HUDEP-2 (cell line): ENCODE measurements around the gene ZNF768.
"Not testable (repeated sequence)": the region's sequence is repeated elsewhere in the genome, so short reads cannot be mapped to it uniquely, and the experiment has no call there.

Source experiments
- DNase-seq, 76 experiments: peaks; one replicate each; lab custom pipeline; 2025; ENCODE audit not compliant: unreplicated experiment in 76 of 76; lab: John Stamatoyannopoulos, UW

Gene ZNF768

DNA sequence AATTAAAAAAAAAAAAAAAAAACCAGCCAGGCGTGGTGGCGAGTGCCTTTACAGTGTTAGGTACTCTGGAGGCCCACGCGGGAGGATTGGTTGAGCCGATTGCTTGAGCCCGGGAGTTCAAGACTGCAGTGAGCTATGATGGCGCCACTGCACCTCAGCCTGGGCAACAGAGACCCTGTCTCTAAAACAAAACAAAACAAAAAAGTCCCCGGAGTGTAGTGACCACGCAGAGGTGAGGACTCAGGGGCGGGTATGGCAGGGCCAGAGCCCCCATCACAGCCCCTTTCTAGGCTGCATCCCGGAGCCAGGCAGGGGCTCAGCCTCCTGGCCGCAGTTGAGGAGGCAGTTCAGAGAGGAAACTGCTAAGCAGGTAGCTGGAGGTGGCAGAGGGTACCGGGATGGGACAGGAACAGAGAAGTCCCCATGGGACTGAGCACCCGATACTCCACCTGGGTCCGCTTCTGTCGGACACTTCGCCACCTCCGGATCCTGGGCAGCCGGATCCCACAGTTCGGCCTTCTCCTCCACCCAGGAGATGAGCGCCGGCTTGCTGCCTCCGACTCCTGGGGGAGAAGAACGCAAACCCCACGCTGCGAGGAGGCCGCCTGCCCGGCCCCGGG is 7.5 kb upstream of the ZNF768 start:
- DNase-seq: peak in 20 of 76 experiments; percentile 9 to 72 (median 24)

- DNase-seq: no peak
These were observed 6.8 kb upstream of the ZNF768 start for GRCh38 chr16:30533146-30533522.

- no peak for DNase-seq
These were observed 6.1 kb upstream of the ZNF768 start for GRCh38 chr16:30532285-30533145.

DNA sequence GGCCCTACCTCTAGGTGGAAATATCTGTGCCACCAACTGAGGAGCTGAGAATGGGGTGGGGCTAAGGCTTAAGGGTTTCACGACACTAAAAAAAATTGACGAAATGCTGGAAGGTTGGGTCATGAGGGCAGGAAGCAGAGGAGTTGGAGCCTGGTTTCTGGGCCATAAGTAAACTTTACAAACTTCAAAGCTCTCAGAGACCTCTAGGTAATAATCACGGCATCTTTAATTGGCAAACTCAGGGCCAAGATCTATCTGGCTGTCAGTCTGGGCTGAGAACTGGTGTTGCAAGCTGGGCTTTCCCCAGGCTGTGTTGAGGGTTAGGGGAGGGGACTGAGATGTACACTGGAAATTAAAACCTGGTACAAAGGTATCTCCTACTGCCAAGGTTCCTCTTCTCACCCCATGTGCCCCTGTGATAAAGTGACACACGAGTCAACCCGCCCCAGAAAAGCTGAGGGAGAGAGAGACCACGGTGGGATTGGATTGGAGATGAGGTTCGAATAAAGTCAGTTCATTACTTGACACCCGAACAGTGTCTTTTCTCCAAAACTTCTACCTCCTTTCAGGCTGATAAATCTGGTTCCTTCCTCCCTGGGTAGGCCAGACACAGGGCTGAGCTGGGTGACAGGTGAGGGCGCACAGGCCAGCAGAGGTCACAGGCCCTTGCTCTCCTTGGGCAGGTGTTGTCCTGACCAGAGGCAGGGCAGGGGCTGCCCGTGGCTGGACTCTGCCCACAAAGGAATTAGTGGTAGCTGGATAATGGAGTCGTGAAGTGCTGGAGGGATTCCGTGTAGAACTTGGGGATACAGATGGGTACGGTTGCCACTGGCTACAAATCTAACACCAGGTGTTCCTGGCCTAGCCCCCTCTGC is 4.0 kb upstream of the ZNF768 start:
- no peak for DNase-seq

DNA sequence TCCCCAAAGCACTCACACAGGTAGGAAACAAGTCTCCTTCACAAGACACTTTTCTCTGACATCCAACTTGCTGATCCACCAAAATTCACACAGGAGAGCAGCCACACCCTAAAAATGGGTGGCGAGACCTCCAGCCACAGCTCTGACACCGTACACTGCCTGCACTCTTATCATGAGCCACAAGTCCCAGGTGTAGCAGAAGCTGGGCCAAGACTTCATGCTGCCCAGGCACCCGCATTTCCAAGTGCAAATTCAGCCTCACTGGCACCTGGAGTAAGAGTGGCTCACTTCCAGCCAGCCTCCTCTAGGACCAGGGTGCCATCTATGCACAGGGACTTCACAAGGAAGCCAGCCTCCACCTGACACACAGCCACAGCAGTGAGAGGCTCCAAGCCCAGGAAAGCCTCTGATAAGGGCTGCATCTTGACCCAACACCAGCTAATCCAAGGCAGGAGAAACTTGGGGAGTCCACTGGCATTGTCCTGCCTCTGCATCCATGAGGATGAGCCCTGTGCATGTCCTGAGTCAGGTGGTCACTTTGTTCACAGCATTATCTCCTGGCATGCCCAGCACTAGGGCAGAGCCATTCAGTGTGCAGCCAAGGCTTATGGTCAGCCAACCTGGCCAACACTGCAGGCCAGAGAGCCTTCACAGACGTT is 2.6 kb upstream of the ZNF768 start:
- DNase-seq: peak in 6 of 76 experiments; percentile 8 to 31 (median 12)

- DNase-seq: peak in 6 of 76 experiments; percentile 20 to 61 (median 33)
These were observed 1.3 kb upstream of the ZNF768 start for GRCh38 chr16:30527635-30528178.

DNA sequence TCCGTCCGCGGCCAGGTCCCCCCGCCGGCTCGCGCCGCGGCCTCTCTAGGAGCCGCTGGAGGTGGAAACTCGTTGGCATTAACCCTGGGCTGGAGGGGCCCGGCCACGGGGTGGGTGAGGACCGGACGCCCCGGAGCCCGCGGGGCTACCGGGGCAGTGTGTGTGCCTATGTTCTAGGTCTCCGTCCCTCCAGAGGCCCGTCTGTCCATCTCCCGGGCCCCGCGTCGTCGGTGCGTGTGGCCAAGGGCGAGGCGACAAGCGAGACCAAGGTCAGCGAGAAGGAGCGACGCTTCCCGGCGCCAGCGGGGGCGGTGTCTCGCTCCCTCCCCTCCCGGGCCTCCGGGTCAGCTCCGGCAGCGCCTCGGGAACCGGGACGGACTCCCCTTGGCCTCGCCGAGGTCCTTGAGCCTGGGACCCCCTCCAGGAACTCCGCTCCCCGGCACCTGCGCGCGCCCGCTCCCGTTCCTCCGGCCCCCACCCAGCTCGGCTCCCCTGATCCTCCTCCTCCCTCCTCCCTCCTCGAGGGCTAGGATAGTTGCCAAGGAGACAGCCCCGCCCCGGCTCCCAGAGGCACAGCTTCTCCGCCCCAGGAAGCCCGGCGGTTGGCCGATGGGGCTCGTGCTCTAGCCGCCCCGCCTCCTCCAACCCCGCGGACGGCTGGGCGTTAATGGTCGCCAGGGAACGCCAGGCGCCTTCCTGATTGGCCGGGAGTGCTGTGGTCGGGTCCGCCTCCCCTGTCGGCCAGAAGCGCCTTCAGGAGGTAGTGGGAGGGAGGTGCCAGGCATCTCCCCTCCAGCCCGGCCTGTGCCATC is 663 bp upstream of the ZNF768 start:
- peak; percentile 52 to 99 (median 98) for DNase-seq

DNA sequence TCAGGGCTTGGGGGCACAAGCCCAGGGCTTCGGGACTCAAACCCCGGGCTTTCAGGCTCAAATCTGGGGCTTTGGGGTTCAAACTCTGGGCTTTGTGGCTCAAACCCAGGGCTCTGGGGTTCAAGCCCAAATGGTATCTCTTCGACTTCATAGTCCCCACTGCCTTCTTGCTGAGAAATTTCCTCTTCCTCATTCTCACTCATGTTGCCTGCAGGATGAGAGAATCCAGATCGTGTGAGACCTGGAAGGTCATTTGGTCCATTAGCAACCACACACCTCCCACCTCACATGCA is 576 bp downstream of the ZNF768 start:
- DNase-seq: no peak

DNA sequence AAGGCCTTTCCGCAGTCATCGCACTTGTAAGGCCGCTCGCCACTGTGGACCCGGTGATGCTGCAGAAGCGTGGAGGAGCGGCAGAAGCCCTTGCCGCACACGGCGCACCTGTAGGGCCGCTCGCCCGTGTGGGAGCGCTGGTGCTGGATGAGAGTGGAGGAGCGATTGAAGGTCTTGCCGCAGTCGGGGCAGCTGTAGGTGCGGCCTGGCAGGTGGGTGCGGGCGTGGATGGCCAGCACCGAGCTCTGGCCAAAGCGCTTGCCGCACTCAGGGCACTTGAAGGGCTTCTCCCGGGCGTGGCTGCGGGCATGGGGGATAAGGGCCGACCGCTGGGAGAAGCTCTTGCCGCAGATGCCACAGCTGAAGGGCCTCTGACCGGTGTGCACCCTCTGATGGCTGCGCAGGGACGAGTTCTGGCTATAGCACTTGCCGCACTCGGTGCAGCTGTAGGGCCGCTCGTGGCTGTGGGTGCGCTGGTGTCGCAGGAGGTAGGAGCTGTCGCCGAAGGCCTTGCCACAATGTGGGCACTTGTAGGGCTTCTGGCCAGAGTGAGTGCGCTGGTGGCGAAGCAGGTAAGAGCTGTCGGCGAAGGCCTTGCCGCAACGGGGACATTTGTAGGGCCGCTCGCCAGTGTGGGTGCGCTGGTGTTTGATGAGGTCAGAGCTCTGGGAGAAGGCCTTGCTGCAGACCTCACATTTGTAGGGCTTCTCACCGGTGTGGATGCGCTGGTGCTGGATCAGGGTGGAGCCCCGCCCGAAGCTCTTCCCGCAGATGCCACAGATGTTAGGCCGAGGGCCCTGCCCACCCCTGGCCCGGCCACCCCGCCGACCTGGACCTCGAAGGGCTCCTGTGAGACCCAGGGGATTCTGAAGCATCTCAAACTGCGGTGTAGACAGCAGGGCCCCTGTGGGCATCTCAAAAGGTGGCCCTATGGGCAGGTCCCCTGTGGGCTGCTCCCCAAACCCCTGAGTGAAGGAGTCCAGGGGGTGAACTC is 1.5 kb downstream of the ZNF768 start:
- DNase-seq: no peak

- no peak for DNase-seq
These were observed 2.4 kb downstream of the ZNF768 start for GRCh38 chr16:30523768-30524574.

GRCh38 chr16:30522702-30523463 is 3.5 kb downstream of the ZNF768 start:
- DNase-seq: not testable (repeated sequence)

DNA sequence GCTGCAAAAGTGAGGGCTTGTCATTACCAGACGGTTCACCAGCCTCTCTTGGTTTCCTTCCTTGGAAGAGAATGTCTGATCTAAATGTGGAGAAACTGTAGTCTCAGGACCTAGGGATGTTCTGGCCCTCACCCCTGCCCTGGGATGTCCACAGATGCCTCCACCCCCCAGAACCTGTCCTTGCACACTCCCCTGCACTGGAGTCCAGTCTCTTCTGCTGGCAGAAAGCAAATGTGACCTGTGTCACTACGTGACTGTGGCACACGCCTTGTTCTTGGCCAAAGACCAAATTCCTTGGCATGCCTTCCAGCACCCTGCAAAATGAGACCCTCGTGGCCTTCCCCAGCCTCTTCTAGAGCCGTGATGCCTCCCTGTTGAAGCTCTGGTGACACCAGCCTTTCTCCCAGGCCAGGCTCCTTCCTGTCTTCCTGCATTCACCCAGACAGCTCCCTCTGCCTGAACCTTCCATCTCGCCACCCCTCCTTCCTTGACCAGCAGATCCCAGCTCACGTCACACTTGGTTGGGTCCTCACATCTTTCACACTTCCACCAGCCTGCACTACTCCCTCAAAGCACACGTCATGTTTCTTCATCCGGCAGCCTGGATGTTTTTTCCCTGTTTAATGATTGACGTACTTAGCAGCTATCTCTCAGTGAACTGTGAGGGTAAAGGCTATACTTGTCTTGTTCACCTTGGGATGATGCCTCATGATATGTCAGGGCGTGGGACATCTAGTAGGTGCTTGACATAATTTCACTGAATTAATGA is 4.3 kb downstream of the ZNF768 start:
- DNase-seq: peak in 11 of 76 experiments; percentile 7 to 33 (median 15)

- no peak for DNase-seq
These were observed 4.9 kb downstream of the ZNF768 start for GRCh38 chr16:30521476-30521872.

GRCh38 chr16:30519120-30520049 is 7.0 kb downstream of the ZNF768 start:
- DNase-seq: no peak

DNA sequence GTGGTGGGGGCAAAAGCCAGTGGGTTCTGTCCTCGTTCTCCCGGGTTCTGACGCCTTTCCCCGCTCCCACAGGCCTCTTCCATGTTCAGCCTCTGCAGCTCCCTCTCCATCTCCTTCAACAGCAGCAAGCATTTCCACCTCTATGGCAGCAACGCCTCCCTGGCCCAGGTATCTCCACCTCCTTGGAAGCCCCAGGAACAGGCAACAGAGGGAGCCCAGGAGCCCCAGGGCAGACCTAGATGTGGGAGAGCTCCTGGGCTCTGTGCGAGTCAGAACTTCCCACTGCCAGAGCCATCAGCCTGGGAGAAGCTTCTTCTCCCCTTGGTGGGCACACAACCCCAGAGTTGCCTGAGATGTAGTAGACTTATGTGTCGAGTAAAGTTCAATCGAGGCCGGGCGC is 7.8 kb downstream of the ZNF768 start:
- no peak for DNase-seq
